Tibial nerve (tissue), 4 donors: ENCODE data around the gene RPL39L. TPM values are rescaled to one million over a fixed set of nuclear protein-coding genes. Genes with fewer than 3 reads are reported as not detected.

ENCODE experiments used
- DNase-seq, 2 donors: peaks; one replicate each; pipeline ENCODE4 v3.0.0-alpha.2; 2019; ENCODE audit warnings: low spot score in 2 of 2
- H3K27ac ChIP-seq, 4 donors: fragments of 200-600 bp; sonication (generic) in 3 of 4; one replicate each; pipeline ENCODE4 v1.5.1; 2017 to 2019; ENCODE audit warnings: mild to moderate bottlenecking in 1 of 4
- H3K27me3 ChIP-seq, 2 donors: fragments of 200-600 bp; sonication (generic) in 1 of 2; one replicate each; pipeline versions ENCODE4 v1.5.1 to v1.6.0; 2017 to 2019
- H3K36me3 ChIP-seq, 3 donors: fragments of 200-600 bp; sonication (generic); one replicate each; pipeline ENCODE4 v1.5.1; 2018 to 2019
- H3K4me1 ChIP-seq, 4 donors: fragments of 200-600 bp; sonication (generic) in 3 of 4; one replicate each; pipeline ENCODE4 v1.5.1; 2017 to 2019
- H3K4me3 ChIP-seq, 4 donors: fragments of 200-600 bp; sonication (generic) in 3 of 4; one replicate each; pipeline ENCODE4 v1.5.1; 2017 to 2019; ENCODE audit warnings: mild to moderate bottlenecking in 1 of 4, moderate library complexity in 1 of 4
- H3K9me3 ChIP-seq, 4 donors: fragments of 200-600 bp; sonication (generic) in 3 of 4; one replicate each; pipeline ENCODE4 v1.5.1; 2017 to 2019
- CTCF ChIP-seq, 5 experiments: fragments of 200-600 bp in 3 of 5; fragments of 450-650 bp in 2 of 5; sonication (generic) in 3 of 5; IDR thresholded peaks; one replicate each; pipeline ENCODE4 v1.5.1; 2016 to 2019; ENCODE audit warnings: antibody characterized with exemption in 5 of 5, mild to moderate bottlenecking in 3 of 5, moderate library complexity in 2 of 5
- EP300 ChIP-seq, 2 donors: sonication (generic); formaldehyde crosslinking; IDR thresholded peaks; one replicate each; pipeline ENCODE4 v1.6.1; 2017; ENCODE audit warnings: antibody characterized with exemption in 2 of 2, mild to moderate bottlenecking in 1 of 2
- POLR2A ChIP-seq, 2 donors: fragments of 450-650 bp; IDR thresholded peaks; one replicate each; pipeline ENCODE4 v1.6.1; 2017; ENCODE audit warnings: antibody characterized with exemption in 2 of 2, mild to moderate bottlenecking in 2 of 2, moderate library complexity in 2 of 2
- WGBS, 2 donors: methylation state at CpG; one replicate each; pipeline ENCODE4 v1.1.5; 2018; 5-methylcytosine and 5-hydroxymethylcytosine counted together
- total RNA-seq, 4 donors: library from RNA; depleted of rRNA; stranded (reverse); fragments of >200 nt; gene quantifications; one replicate each; pipeline ENCODE4 v1.1.0, GENCODE V29; 2016

Gene RPL39L
- total RNA-seq, 4 donors from 2014 or later = 1.4 to 15.0 (median 10.7) TPM

GRCh38 chr3:187131981-187132380 lies 7.3 kb downstream of the RPL39L start:
- Histone ChIP-seq H3K9me3 (no peaks in the 10 kb centered on the region), H3K4me1 (no peaks in the 10 kb centered on the region), H3K27ac (no peak overlapping the region), H3K36me3 (peaks cover 0 to 17% (median 0%) of the 10 kb centered on the region in 3 donors), H3K27me3 (no peaks in the 10 kb centered on the region), H3K4me3 (no peak overlapping the region)
- no peak for DNase-seq
- WGBS, 2 donors = 92 to 98% methylated on average over 3 of the region's 3 CpGs
- TF ChIP-seq EP300 (IDR thresholded peaks at IDR 0.05) (no peak), POLR2A (IDR thresholded peaks at IDR 0.05) (no peak), CTCF (IDR thresholded peaks at IDR 0.05) (no peak)

- no peaks in the 10 kb centered on the region for H3K9me3 ChIP-seq
- no peak overlapping the region for H3K4me3 ChIP-seq
- no peaks in the 10 kb centered on the region for H3K4me1 ChIP-seq
- 82 to 90% methylated on average over 5 of the region's 5 CpGs for WGBS, 2 donors
- H3K27me3 ChIP-seq = no peaks in the 10 kb centered on the region
- H3K27ac ChIP-seq = peak overlapping the region in 2 of 4 donors; percentile 22 to 70
- H3K36me3 ChIP-seq = peaks cover 0 to 12% (median 0%) of the 10 kb centered on the region in 3 donors
- peak in 1 of 2 donors; percentile 9 for TF ChIP-seq EP300 (IDR thresholded peaks at IDR 0.05)
- TF ChIP-seq CTCF (IDR thresholded peaks at IDR 0.05) = no peak
- no peak for DNase-seq
These were observed 8.8 kb downstream of the RPL39L start for GRCh38 chr3:187130346-187131066.

- no peaks in the 10 kb centered on the region for H3K9me3 ChIP-seq
- TF ChIP-seq POLR2A (IDR thresholded peaks at IDR 0.05) (no peak), CTCF (IDR thresholded peaks at IDR 0.05) (no peak), EP300 (IDR thresholded peaks at IDR 0.05) (no peak)
- H3K27me3 ChIP-seq = no peaks in the 10 kb centered on the region
- no peak overlapping the region for H3K4me3 ChIP-seq
- H3K27ac ChIP-seq = no peak overlapping the region
- H3K36me3 ChIP-seq = peaks cover 0 to 9% (median 0%) of the 10 kb centered on the region in 3 donors
- WGBS, 2 donors = 62 to 65% methylated on average over 6 of the region's 6 CpGs
- no peaks in the 10 kb centered on the region for H3K4me1 ChIP-seq
- DNase-seq = no peak
These were observed 13.8 kb downstream of the RPL39L start for GRCh38 chr3:187125319-187126031.

- DNase-seq = no peak
- Histone ChIP-seq H3K27ac (no peak overlapping the region), H3K36me3 (peaks cover 0 to 12% (median 0%) of the 10 kb centered on the region in 3 donors), H3K4me1 (no peaks in the 10 kb centered on the region), H3K9me3 (no peaks in the 10 kb centered on the region), H3K27me3 (no peaks in the 10 kb centered on the region), H3K4me3 (no peak overlapping the region)
- TF ChIP-seq EP300 (IDR thresholded peaks at IDR 0.05) = no peak
- TF ChIP-seq POLR2A (IDR thresholded peaks at IDR 0.05) = no peak
- WGBS, 2 donors = 88 to 94% methylated on average over 1 of the region's 1 CpG
These were observed 17.0 kb downstream of the RPL39L start for GRCh38 chr3:187122261-187122660.

GRCh38 chr3:187120326-187120725 lies 19.0 kb downstream of the RPL39L start:
- TF ChIP-seq EP300 (IDR thresholded peaks at IDR 0.05) = no peak
- TF ChIP-seq CTCF (IDR thresholded peaks at IDR 0.05) = no peak
- TF ChIP-seq POLR2A (IDR thresholded peaks at IDR 0.05) = no peak
- Histone ChIP-seq H3K4me3 (no peak overlapping the region), H3K36me3 (peaks cover 0 to 12% (median 0%) of the 10 kb centered on the region in 3 donors), H3K4me1 (no peaks in the 10 kb centered on the region), H3K27ac (no peak overlapping the region), H3K27me3 (no peaks in the 10 kb centered on the region), H3K9me3 (no peaks in the 10 kb centered on the region)
- WGBS, 2 donors = 61 to 77% methylated on average over 2 of the region's 2 CpGs
- DNase-seq = no peak
